ENCODE data around the gene LPA.

- TF ChIP-seq CTCF (IDR thresholded peaks at IDR 0.05) (no peak), POLR2AphosphoS5 (IDR thresholded peaks at IDR 0.05) (no peak)
Measured at GRCh38 chr6:160661216-160661615, 2.9 kb downstream of the LPA start.
